PC-9 (cell line): ENCODE data around the gene WFDC5.

ENCODE experiments used
- CTCF ChIP-seq: fragments of 200-600 bp; sonication (generic); conservative IDR thresholded peaks from 2 replicates; pipeline ENCODE4 v1.6.1; 2017; ENCODE audit warnings: mixed run types, antibody characterized with exemption, mild to moderate bottlenecking, moderate library complexity
- EZH2 ChIP-seq: fragments of 200-600 bp; sonication (generic); IDR thresholded peaks from 2 replicates; pipeline ENCODE4 v1.8.0; 2017; ENCODE audit warnings: antibody characterized with exemption, low read depth

- TF ChIP-seq CTCF (no peak), EZH2 (no peak)
Measured at GRCh38 chr20:45109634-45110033, 5.3 kb downstream of the WFDC5 start.
